OCI-LY7 (cell line): ENCODE results near the gene TPM4. TPM values are rescaled to one million over a fixed set of nuclear protein-coding genes. Genes with fewer than 3 reads are reported as not detected.

Experiments
- BruUV-seq: library from RNA; stranded (reverse); fragments of 400-500 nt; replicated peaks from 2 replicates; lab custom pipeline; 2021; lab: Mats Ljungman, UMichigan
- CTCF ChIA-PET: fragments of 300-600 bp; sonication (Branson Sonifier 250); formaldehyde crosslinking; loops from one replicate; lab custom pipeline; 2022; ENCODE audit warnings: antibody characterized with exemption; ENCODE audit not compliant: unreplicated experiment; lab: Charles Lee
- POLR2A ChIA-PET: fragments of 300-600 bp; sonication (Branson Sonifier 250); formaldehyde crosslinking; loops from one replicate; lab custom pipeline; 2022; ENCODE audit warnings: antibody characterized with exemption; lab: Charles Lee
- DNase-seq: peaks from one replicate; pipeline ENCODE4 v3.0.0-alpha.2; 2015; ENCODE audit warnings: low spot score
- H2AFZ ChIP-seq: fragments of 200-600 bp; sonication (generic), shearing (Covaris generic); 2 replicates; pipeline ENCODE4 v1.6.1; 2014; ENCODE audit warnings: mild to moderate bottlenecking, antibody characterized with exemption, low read length, moderate library complexity
- H3K27ac ChIP-seq: fragments of 200-600 bp; sonication (generic); 2 replicates; pipeline ENCODE4 v1.5.1; 2014; ENCODE audit warnings: mixed run types, low read depth, mild to moderate bottlenecking, moderate library complexity, low read length, inconsistent platforms; ENCODE audit not compliant: poor library complexity, severe bottlenecking
- H3K36me3 ChIP-seq: fragments of 200-600 bp; sonication (generic); 2 replicates; pipeline ENCODE4 v1.6.1; 2014; ENCODE audit warnings: mild to moderate bottlenecking, antibody characterized with exemption, low read length, moderate library complexity, mixed read lengths; ENCODE audit not compliant: insufficient read depth
- H3K4me1 ChIP-seq: fragments of 200-600 bp; sonication (generic); 2 replicates; pipeline ENCODE4 v1.5.1; 2014; ENCODE audit warnings: mild to moderate bottlenecking, low read length; ENCODE audit not compliant: insufficient read depth, poor library complexity, severe bottlenecking
- H3K4me2 ChIP-seq: fragments of 200-600 bp; sonication (generic); 2 replicates; pipeline ENCODE4 v1.6.1; 2014; ENCODE audit warnings: mild to moderate bottlenecking, low read length
- H3K4me3 ChIP-seq: fragments of 200-600 bp; sonication (generic); 2 replicates; pipeline ENCODE4 v1.5.1; 2014; ENCODE audit warnings: mild to moderate bottlenecking, low read depth, low read length; ENCODE audit not compliant: poor library complexity, severe bottlenecking
- H3K79me2 ChIP-seq: fragments of 200-600 bp; sonication (generic); 2 replicates; pipeline ENCODE4 v1.6.1; 2016; ENCODE audit warnings: low read depth, mild to moderate bottlenecking, low read length, moderate library complexity, mixed read lengths; ENCODE audit not compliant: insufficient read depth
- H3K9me2 ChIP-seq: fragments of 200-600 bp; sonication (generic); 2 replicates; pipeline ENCODE4 v1.6.1; 2016; ENCODE audit warnings: mild to moderate bottlenecking, low read length, mixed read lengths; ENCODE audit not compliant: insufficient read depth
- H3K9me3 ChIP-seq: fragments of 200-600 bp; sonication (generic); 2 replicates; pipeline ENCODE4 v1.6.1; 2014; ENCODE audit warnings: mild to moderate bottlenecking, mixed run types, low read length, mixed read lengths
- H4K20me1 ChIP-seq: fragments of 200-600 bp; sonication (generic); 2 replicates; pipeline ENCODE4 v1.6.1; 2014; ENCODE audit warnings: mild to moderate bottlenecking, antibody characterized with exemption, low read length, moderate library complexity, mixed read lengths; ENCODE audit not compliant: insufficient read depth
- EZH2phosphoT487 ChIP-seq: fragments of 200-600 bp; sonication (generic); IDR thresholded peaks from 2 replicates; pipeline ENCODE4 v1.6.1; 2018; ENCODE audit warnings: low read depth, borderline replicate concordance, mild to moderate bottlenecking, mixed run types, antibody characterized with exemption, low read length, moderate library complexity, mixed read lengths
- intact Hi-C: fragments of 100-400 bp; cut with micrococcal nuclease; formaldehyde crosslinking; loops from one replicate; pipeline ENCODE4 v1.10.0; 2022; ENCODE audit not compliant: unreplicated experiment
- total RNA-seq, 2 experiments: library from RNA; depleted of rRNA in 1 of 2; stranded (reverse); fragments of >200 nt in 1 of 2; shearing (Covaris generic) in 1 of 2; gene quantifications; 2 replicates each; pipeline ENCODE4 v1.2.3, GENCODE V29; 2014 to 2022
- TF ChIP-seq, protein P1 (sequence below): fragments of 200-600 bp; sonication (generic); conservative IDR thresholded peaks from 2 replicates; pipeline ENCODE4 v1.5.1; 2014; ENCODE audit warnings: mild to moderate bottlenecking, antibody characterized with exemption, low read length, moderate library complexity, mixed read lengths

Gene TPM4
- total RNA-seq, 2 experiments from 2014 or later, result 98.1 to 111 TPM

DNA sequence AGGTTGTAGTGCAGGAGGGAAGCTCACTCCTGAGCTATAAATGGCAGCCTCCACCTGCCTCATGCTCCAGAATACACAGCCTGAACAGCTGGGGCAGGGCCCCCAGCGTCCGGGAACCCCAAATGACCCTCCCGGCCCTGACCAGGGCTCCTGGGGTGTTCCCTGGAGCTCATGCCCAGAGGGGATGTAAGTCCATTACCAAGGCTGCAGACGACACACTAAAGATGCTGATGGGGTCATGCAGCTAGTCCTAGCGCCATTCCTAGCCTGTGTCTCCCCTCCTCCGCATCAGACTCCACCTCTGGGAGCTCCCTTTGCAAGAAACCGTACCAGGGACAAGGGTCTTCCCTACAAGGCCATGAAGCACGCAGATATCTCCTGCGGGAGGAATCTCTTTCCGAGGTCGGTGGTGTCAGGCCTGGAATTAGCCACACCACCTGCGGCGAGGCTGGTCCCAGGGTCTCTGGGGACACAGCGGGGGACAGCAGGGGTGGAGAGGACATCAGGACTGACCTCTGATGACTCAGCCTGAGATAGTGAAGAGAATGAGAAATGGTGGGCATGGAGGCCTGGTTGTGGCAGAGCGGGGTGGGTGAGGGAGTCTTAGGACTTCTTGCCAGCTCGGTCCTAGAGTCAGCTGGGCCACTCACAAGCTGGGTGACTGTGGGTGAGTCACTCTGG lies 11.9 kb upstream of the TPM4 start:
- no peak for DNase-seq
- ChIA-PET POLR2A (interaction anchor here (0.6 kb wide), 1 partner anchor 121 kb away, joined by 3 read pairs; the partner anchor contains the start of gene FAM32A), CTCF (interaction anchor here (0.6 to 0.7 kb wide), 2 partner anchors 8 to 534 kb away, joined by 3 to 4 read pairs; no protein-coding TSS in a partner anchor)
- H3K79me2 ChIP-seq, result no peaks in the 10 kb centered on the region
- H3K27ac ChIP-seq, result no peak overlapping the region
- no peaks in the 10 kb centered on the region for H3K9me2 ChIP-seq
- no peaks in the 10 kb centered on the region for H3K36me3 ChIP-seq
- no peaks in the 10 kb centered on the region for H4K20me1 ChIP-seq
- H2AFZ ChIP-seq, result no peak overlapping the region
- TF ChIP-seq EZH2phosphoT487, result no peak
- TF ChIP-seq, protein P1, sequence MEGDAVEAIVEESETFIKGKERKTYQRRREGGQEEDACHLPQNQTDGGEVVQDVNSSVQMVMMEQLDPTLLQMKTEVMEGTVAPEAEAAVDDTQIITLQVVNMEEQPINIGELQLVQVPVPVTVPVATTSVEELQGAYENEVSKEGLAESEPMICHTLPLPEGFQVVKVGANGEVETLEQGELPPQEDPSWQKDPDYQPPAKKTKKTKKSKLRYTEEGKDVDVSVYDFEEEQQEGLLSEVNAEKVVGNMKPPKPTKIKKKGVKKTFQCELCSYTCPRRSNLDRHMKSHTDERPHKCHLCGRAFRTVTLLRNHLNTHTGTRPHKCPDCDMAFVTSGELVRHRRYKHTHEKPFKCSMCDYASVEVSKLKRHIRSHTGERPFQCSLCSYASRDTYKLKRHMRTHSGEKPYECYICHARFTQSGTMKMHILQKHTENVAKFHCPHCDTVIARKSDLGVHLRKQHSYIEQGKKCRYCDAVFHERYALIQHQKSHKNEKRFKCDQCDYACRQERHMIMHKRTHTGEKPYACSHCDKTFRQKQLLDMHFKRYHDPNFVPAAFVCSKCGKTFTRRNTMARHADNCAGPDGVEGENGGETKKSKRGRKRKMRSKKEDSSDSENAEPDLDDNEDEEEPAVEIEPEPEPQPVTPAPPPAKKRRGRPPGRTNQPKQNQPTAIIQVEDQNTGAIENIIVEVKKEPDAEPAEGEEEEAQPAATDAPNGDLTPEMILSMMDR, result no peak
- intact Hi-C loops, result no loop called here
- peaks cover 3% of the 10 kb centered on the region; the same call in 1 of the 2 replicates for H3K9me3 ChIP-seq
- no peak overlapping the region for H3K4me3 ChIP-seq
- no TSS peak for BruUV-seq
- no peak overlapping the region for H3K4me2 ChIP-seq
- peaks cover 4% of the 10 kb centered on the region for H3K4me1 ChIP-seq

DNA sequence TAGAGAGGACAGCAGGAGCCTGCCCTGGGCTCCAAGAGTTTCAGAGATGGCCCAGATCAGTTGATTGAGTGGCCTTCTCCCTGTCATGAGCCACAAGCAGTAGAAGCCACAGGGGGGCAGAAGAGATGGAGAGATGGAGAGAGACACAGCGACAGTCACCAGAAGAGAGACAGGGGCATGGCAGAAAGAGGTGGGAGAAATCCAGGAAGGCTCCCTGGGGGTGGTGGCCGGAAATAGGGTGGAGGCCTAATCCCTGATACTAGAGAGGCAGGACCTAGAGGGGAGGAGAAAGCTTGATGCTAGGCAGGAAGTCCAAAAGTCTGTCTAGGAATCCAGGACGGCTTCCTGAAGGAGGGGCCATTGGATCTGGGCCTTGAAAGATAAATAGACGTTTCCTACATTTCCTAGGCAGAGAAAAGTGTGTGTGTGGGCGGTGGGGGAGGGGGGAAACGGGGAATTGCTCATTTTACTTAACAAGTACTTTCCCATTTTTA lies 9.6 kb upstream of the TPM4 start:
- Histone ChIP-seq H3K9me3 (peaks cover 3% of the 10 kb centered on the region; the same call in 1 of the 2 replicates), H3K9me2 (no peaks in the 10 kb centered on the region), H3K4me3 (no peak overlapping the region), H3K79me2 (no peaks in the 10 kb centered on the region), H4K20me1 (no peaks in the 10 kb centered on the region), H2AFZ (no peak overlapping the region), H3K36me3 (no peaks in the 10 kb centered on the region), H3K27ac (no peak overlapping the region), H3K4me1 (peaks cover 23% of the 10 kb centered on the region), H3K4me2 (no peak overlapping the region)
- TF ChIP-seq, protein P1, result peak; percentile 81
- no peak for TF ChIP-seq EZH2phosphoT487
- CTCF ChIA-PET, result interaction anchor here (0.5 kb wide), 1 partner anchor 122 kb away, joined by 3 read pairs; no protein-coding TSS in a partner anchor
- no TSS peak for BruUV-seq
- peak; percentile 72 for DNase-seq
- POLR2A ChIA-PET, result interaction anchor here (0.5 to 1.0 kb wide), 2 partner anchors 109 to 605 kb away, joined by 3 read pairs; no protein-coding TSS in a partner anchor
- intact Hi-C loops, result loop anchor here (1.0 kb wide), 1 partner anchor 116 kb away; no protein-coding TSS in a partner anchor
